Progenitor cell of endocrine pancreas (in vitro differentiated cells): ENCODE data around the gene TTLL3. TPM values are rescaled to one million over a fixed set of nuclear protein-coding genes. Genes with fewer than 3 reads are reported as not detected.

ENCODE experiments used
- DNase-seq: peaks from one replicate; pipeline ENCODE4 v3.0.0; 2021; ENCODE audit warnings: low spot score; ENCODE audit not compliant: unreplicated experiment
- H3K27ac Mint-ChIP-seq: 2 replicates; pipeline ENCODE4 v1.8.0; 2021; ENCODE audit warnings: mild to moderate bottlenecking, moderate library complexity, mixed read lengths
- H3K27me3 Mint-ChIP-seq: 2 replicates; pipeline ENCODE4 v1.8.0; 2021; ENCODE audit warnings: mixed read lengths
- H3K36me3 Mint-ChIP-seq: 2 replicates; pipeline ENCODE4 v1.8.0; 2022; ENCODE audit warnings: mixed read lengths; ENCODE audit not compliant: insufficient read depth
- H3K4me1 Mint-ChIP-seq: 2 replicates; pipeline ENCODE4 v1.8.0; 2021; ENCODE audit warnings: low read depth, mixed read lengths
- H3K4me3 Mint-ChIP-seq: 2 replicates; pipeline ENCODE4 v1.8.0; 2021; ENCODE audit warnings: low read depth, mild to moderate bottlenecking, moderate library complexity, mixed read lengths
- H3K9me3 Mint-ChIP-seq: 2 replicates; pipeline ENCODE4 v1.8.0; 2021; ENCODE audit warnings: low read depth, mixed read lengths
- CTCF ChIP-seq: fragments of 200-600 bp; sonication (generic); IDR thresholded peaks from one replicate; pipeline ENCODE4 v1.5.0; 2021; ENCODE audit warnings: antibody characterized with exemption, mild to moderate bottlenecking; ENCODE audit not compliant: unreplicated experiment
- long read RNA-seq: library from polyadenylated mRNA; unstranded; transcript quantifications from one replicate; pipeline ENCODE4 v2.0.0, GENCODE V29; 2020
- total RNA-seq: library from RNA; stranded (reverse); gene quantifications from 2 replicates; pipeline ENCODE4 v1.2.1, GENCODE V29; 2021

Gene TTLL3
- total RNA-seq = 51.6 and 59.6 TPM in 2 replicates
- long read RNA-seq, partial matches to known transcripts = 0 of 4 reads
- long read RNA-seq, other reads (novel, unspliced or antisense) = 3 of 4 reads

GRCh38 chr3:9809615-9810432 lies at the start of gene TTLL3:
Gene TTLL3, plus strand, starts transcription at chr3:9810262. Its CDS starts 400 bp downstream, at chr3:9810662.
- peaks cover 13% of the 10 kb centered on the region for H3K27me3 Mint-ChIP-seq

GRCh38 chr3:9760779-9761505 lies 49.1 kb upstream of the TTLL3 start:
- no peak for DNase-seq
- H3K4me1 Mint-ChIP-seq = no peaks in the 10 kb centered on the region

More at GRCh38 chr3:9809615-9810432, at the start of gene TTLL3:
- TF ChIP-seq CTCF = no peak
- DNase-seq = peak; percentile 43
- Mint-ChIP-seq H3K4me1 (peaks cover 9% of the 10 kb centered on the region), H3K4me3 (peak within 1 kb of the TSS; percentile 79), H3K36me3 (peaks cover under 1% of the 10 kb centered on the region), H3K27ac (peak within 1 kb of the TSS; percentile 95), H3K9me3 (no peaks in the 10 kb centered on the region)

DNA sequence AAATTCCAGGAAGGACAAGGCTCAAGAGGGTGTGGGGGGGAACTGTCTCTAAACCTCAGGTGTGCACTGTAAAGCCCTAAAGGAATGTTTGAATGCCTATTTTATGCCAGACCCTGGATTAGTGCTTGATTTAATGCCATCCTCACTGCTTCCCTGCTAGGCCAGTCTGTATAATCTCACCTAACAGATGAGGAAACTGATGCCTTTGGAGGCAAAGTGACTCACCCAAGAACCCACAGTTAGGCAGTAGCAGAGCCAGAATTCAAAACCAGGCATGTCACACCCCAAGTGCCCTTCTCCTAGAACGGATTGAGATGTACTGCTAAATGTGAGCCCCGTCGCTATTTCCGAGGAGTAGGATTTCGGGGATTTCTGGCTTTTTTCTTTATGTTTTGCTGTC lies 48.1 kb upstream of the TTLL3 start:
- Mint-ChIP-seq H3K9me3 (no peaks in the 10 kb centered on the region), H3K36me3 (peaks cover 20% of the 10 kb centered on the region), H3K27me3 (no peaks in the 10 kb centered on the region), H3K4me3 (no peak overlapping the region), H3K4me1 (no peaks in the 10 kb centered on the region), H3K27ac (no peak overlapping the region)
- no peak for TF ChIP-seq CTCF
- DNase-seq = no peak

More at GRCh38 chr3:9760779-9761505, 49.1 kb upstream of the TTLL3 start:
- peaks cover 20% of the 10 kb centered on the region for H3K36me3 Mint-ChIP-seq
- no peak overlapping the region for H3K4me3 Mint-ChIP-seq
- no peaks in the 10 kb centered on the region for H3K9me3 Mint-ChIP-seq
- H3K27me3 Mint-ChIP-seq = no peaks in the 10 kb centered on the region
- no peak for TF ChIP-seq CTCF
- H3K27ac Mint-ChIP-seq = no peak overlapping the region

GRCh38 chr3:9762871-9763270 lies 47.2 kb upstream of the TTLL3 start:
- H3K9me3 Mint-ChIP-seq = no peaks in the 10 kb centered on the region
- no peak overlapping the region for H3K4me3 Mint-ChIP-seq
- no peak for DNase-seq
- H3K27me3 Mint-ChIP-seq = no peaks in the 10 kb centered on the region
- H3K36me3 Mint-ChIP-seq = peaks cover 20% of the 10 kb centered on the region
- no peaks in the 10 kb centered on the region for H3K4me1 Mint-ChIP-seq
- H3K27ac Mint-ChIP-seq = no peak overlapping the region
- no peak for TF ChIP-seq CTCF

DNA sequence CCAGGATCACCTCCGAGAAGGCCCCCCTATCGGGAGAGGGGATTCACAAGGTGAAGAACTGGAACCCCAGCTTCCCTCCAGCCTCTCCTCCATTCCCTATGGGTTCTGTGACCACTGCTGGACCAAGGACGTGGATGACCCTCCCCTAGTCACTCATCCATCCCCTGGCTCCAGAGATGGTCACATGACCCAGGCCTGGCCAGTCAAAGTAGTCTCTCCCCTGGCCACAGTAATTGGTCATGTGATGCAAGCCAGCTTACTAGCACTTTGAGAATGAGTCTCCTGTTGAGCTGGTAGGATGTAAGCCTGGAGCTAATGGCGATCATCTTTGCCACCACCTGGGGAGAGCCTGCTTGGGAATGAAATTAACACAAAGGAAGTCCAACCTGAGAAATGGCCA lies 44.2 kb upstream of the TTLL3 start:
- Mint-ChIP-seq H3K4me3 (no peak overlapping the region), H3K27ac (no peak overlapping the region), H3K27me3 (no peaks in the 10 kb centered on the region), H3K9me3 (no peaks in the 10 kb centered on the region), H3K4me1 (peaks cover 16% of the 10 kb centered on the region), H3K36me3 (peaks cover 6% of the 10 kb centered on the region)
- TF ChIP-seq CTCF = no peak
- DNase-seq = no peak
